ENCODE data around the gene BMPR1B.

GRCh38 chr4:95105112-95105511, 347.4 kb downstream of the BMPR1B start:
- TF ChIP-seq, protein P1, sequence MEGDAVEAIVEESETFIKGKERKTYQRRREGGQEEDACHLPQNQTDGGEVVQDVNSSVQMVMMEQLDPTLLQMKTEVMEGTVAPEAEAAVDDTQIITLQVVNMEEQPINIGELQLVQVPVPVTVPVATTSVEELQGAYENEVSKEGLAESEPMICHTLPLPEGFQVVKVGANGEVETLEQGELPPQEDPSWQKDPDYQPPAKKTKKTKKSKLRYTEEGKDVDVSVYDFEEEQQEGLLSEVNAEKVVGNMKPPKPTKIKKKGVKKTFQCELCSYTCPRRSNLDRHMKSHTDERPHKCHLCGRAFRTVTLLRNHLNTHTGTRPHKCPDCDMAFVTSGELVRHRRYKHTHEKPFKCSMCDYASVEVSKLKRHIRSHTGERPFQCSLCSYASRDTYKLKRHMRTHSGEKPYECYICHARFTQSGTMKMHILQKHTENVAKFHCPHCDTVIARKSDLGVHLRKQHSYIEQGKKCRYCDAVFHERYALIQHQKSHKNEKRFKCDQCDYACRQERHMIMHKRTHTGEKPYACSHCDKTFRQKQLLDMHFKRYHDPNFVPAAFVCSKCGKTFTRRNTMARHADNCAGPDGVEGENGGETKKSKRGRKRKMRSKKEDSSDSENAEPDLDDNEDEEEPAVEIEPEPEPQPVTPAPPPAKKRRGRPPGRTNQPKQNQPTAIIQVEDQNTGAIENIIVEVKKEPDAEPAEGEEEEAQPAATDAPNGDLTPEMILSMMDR (IDR thresholded peaks at IDR 0.05): no peak
- TF ChIP-seq SIN3A (IDR thresholded peaks at IDR 0.05; ENCODE audit: borderline replicate concordance, insufficient read depth, low read depth, low read length): no peak
